Rectal smooth muscle tissue (tissue), 1 donor: ENCODE data around the gene ZNF804B.

Experiments
- H3K27ac ChIP-seq: one replicate; pipeline ENCODE4 v1.7.0; 2013; ENCODE audit warnings: low read depth, low read length, inconsistent platforms
- H3K27me3 ChIP-seq: one replicate; pipeline ENCODE4 v1.7.0; 2013; ENCODE audit warnings: low read length; ENCODE audit not compliant: control insufficient read depth, insufficient read depth
- H3K36me3 ChIP-seq: one replicate; pipeline ENCODE4 v1.7.0; 2013; ENCODE audit warnings: low read length; ENCODE audit not compliant: control insufficient read depth, insufficient read depth
- H3K4me1 ChIP-seq: one replicate; pipeline ENCODE4 v1.7.0; 2013; ENCODE audit warnings: low read length; ENCODE audit not compliant: control insufficient read depth, insufficient read depth
- H3K4me3 ChIP-seq: one replicate; pipeline ENCODE4 v1.7.0; 2013; ENCODE audit warnings: low read length
- H3K9ac ChIP-seq: one replicate; pipeline ENCODE4 v1.7.0; 2013; ENCODE audit warnings: low read length

ZNF804B gene

GRCh38 chr7:88929719-88930118, 170.2 kb downstream of the ZNF804B start:
- no peaks in the 10 kb centered on the region for H3K36me3 ChIP-seq
- H3K4me1 ChIP-seq = no peaks in the 10 kb centered on the region
- H3K9ac ChIP-seq = no peak overlapping the region
- H3K4me3 ChIP-seq = no peak overlapping the region
- no peak overlapping the region for H3K27ac ChIP-seq
- no peaks in the 10 kb centered on the region for H3K27me3 ChIP-seq

- Histone ChIP-seq H3K4me1 (no peaks in the 10 kb centered on the region), H3K4me3 (no peak overlapping the region), H3K27ac (no peak overlapping the region), H3K9ac (no peak overlapping the region), H3K36me3 (no peaks in the 10 kb centered on the region), H3K27me3 (no peaks in the 10 kb centered on the region)
These were observed 173.8 kb downstream of the ZNF804B start for GRCh38 chr7:88933285-88933684.

- Histone ChIP-seq H3K4me3 (no peak overlapping the region), H3K27me3 (no peaks in the 10 kb centered on the region), H3K27ac (no peak overlapping the region), H3K9ac (no peak overlapping the region), H3K36me3 (no peaks in the 10 kb centered on the region), H3K4me1 (no peaks in the 10 kb centered on the region)
These were observed 183.5 kb downstream of the ZNF804B start for GRCh38 chr7:88942815-88943501.

- Histone ChIP-seq H3K27me3 (no peaks in the 10 kb centered on the region), H3K9ac (no peak overlapping the region), H3K27ac (no peak overlapping the region), H3K4me1 (no peaks in the 10 kb centered on the region), H3K36me3 (no peaks in the 10 kb centered on the region), H3K4me3 (no peak overlapping the region)
These were observed 192.3 kb downstream of the ZNF804B start for GRCh38 chr7:88951826-88952225.

GRCh38 chr7:88964418-88964817, 204.9 kb downstream of the ZNF804B start:
- Histone ChIP-seq H3K4me1 (no peaks in the 10 kb centered on the region), H3K27ac (no peak overlapping the region), H3K4me3 (no peak overlapping the region), H3K36me3 (no peaks in the 10 kb centered on the region), H3K9ac (no peak overlapping the region), H3K27me3 (no peaks in the 10 kb centered on the region)

GRCh38 chr7:88965371-88965770, 205.9 kb downstream of the ZNF804B start:
- H3K36me3 ChIP-seq = no peaks in the 10 kb centered on the region
- H3K27ac ChIP-seq = no peak overlapping the region
- no peaks in the 10 kb centered on the region for H3K4me1 ChIP-seq
- no peaks in the 10 kb centered on the region for H3K27me3 ChIP-seq
- no peak overlapping the region for H3K9ac ChIP-seq
- H3K4me3 ChIP-seq = no peak overlapping the region

- Histone ChIP-seq H3K36me3 (no peaks in the 10 kb centered on the region), H3K27me3 (no peaks in the 10 kb centered on the region), H3K9ac (no peak overlapping the region), H3K27ac (no peak overlapping the region), H3K4me1 (no peaks in the 10 kb centered on the region), H3K4me3 (no peak overlapping the region)
These were observed 207.9 kb downstream of the ZNF804B start for GRCh38 chr7:88967432-88967831.

- Histone ChIP-seq H3K9ac (no peak overlapping the region), H3K27ac (no peak overlapping the region), H3K4me3 (no peak overlapping the region), H3K36me3 (no peaks in the 10 kb centered on the region), H3K4me1 (no peaks in the 10 kb centered on the region), H3K27me3 (no peaks in the 10 kb centered on the region)
These were observed 209.7 kb downstream of the ZNF804B start for GRCh38 chr7:88969167-88969566.

GRCh38 chr7:88985295-88985694, 225.8 kb downstream of the ZNF804B start:
- Histone ChIP-seq H3K9ac (no peak overlapping the region), H3K27ac (no peak overlapping the region), H3K4me3 (no peak overlapping the region), H3K27me3 (no peaks in the 10 kb centered on the region), H3K36me3 (no peaks in the 10 kb centered on the region), H3K4me1 (no peaks in the 10 kb centered on the region)

- Histone ChIP-seq H3K9ac (no peak overlapping the region), H3K4me1 (no peaks in the 10 kb centered on the region), H3K36me3 (no peaks in the 10 kb centered on the region), H3K4me3 (no peak overlapping the region), H3K27me3 (no peaks in the 10 kb centered on the region), H3K27ac (no peak overlapping the region)
These were observed 241.8 kb downstream of the ZNF804B start for GRCh38 chr7:89001306-89001705.

- Histone ChIP-seq H3K36me3 (no peaks in the 10 kb centered on the region), H3K27ac (no peak overlapping the region), H3K4me1 (no peaks in the 10 kb centered on the region), H3K4me3 (peak overlapping the region; percentile 49), H3K9ac (no peak overlapping the region), H3K27me3 (no peaks in the 10 kb centered on the region)
These were observed 243.8 kb downstream of the ZNF804B start for GRCh38 chr7:89002981-89003956.

GRCh38 chr7:89012016-89012415, 252.5 kb downstream of the ZNF804B start:
- Histone ChIP-seq H3K4me1 (no peaks in the 10 kb centered on the region), H3K27me3 (no peaks in the 10 kb centered on the region), H3K4me3 (no peak overlapping the region), H3K27ac (no peak overlapping the region), H3K36me3 (no peaks in the 10 kb centered on the region), H3K9ac (no peak overlapping the region)
